Astrocyte (in vitro differentiated cells and primary cell): ENCODE data around the gene LRRC4C.

Source experiments
- CTCF ChIP-seq: IDR thresholded peaks from 2 replicates; pipeline ENCODE4 v1.5.1; 2011; ENCODE audit warnings: low read depth, mild to moderate bottlenecking, inconsistent platforms, low read length, moderate library complexity; ENCODE audit not compliant: insufficient read depth
- EZH2 ChIP-seq: IDR thresholded peaks from 2 replicates; pipeline ENCODE4 v1.6.1; 2012; ENCODE audit warnings: mild to moderate bottlenecking, low read length, inconsistent platforms; ENCODE audit not compliant: insufficient read depth

DNA sequence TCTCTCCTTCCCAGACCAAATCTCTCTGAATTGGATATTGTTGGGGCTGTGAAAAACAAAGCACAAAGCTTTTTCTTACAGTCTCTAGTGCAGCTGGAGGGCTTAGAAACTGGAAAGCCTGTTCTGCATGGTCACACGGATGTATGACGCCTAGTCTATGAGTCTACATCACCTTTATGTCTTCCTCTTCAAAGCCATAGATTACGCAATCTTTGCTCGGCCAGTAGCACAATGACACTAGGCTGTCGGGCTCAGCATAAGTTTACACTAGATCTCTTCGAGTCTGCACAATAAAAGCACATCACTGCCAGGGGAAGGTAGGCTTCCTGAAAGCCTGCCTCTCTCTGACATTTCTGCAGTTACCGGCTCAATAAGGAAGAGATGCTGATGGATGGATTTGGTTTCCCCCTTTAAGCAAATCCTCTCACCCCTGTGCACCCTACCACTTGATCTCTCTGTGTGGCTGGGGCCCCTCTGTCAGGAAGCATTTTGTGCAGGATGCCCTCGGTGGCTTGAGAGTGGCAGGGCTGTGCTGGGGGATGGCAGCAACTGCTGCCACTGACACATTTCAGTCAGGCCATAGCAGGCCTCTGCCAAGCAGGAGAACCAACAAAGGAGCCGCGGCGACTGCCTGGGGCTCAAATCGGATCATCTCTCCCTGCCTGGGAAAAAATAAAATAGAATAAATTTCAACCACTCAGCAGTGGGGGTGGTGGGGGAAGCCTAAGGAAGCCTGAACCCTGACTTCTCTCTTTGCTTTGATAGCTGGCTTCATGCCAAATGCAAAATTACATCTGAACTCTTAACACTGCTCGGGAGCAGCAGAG is 1272.8 kb downstream of the LRRC4C start:
- no peak for TF ChIP-seq CTCF
- no peak for TF ChIP-seq EZH2
